ENCODE results near the gene MVB12B.

Gene MVB12B

GRCh38 chr9:126303488-126303887, 23.1 kb upstream of the MVB12B start:
- no peak for DNase-seq (ENCODE audit: low read depth in 2 of 2)

DNA sequence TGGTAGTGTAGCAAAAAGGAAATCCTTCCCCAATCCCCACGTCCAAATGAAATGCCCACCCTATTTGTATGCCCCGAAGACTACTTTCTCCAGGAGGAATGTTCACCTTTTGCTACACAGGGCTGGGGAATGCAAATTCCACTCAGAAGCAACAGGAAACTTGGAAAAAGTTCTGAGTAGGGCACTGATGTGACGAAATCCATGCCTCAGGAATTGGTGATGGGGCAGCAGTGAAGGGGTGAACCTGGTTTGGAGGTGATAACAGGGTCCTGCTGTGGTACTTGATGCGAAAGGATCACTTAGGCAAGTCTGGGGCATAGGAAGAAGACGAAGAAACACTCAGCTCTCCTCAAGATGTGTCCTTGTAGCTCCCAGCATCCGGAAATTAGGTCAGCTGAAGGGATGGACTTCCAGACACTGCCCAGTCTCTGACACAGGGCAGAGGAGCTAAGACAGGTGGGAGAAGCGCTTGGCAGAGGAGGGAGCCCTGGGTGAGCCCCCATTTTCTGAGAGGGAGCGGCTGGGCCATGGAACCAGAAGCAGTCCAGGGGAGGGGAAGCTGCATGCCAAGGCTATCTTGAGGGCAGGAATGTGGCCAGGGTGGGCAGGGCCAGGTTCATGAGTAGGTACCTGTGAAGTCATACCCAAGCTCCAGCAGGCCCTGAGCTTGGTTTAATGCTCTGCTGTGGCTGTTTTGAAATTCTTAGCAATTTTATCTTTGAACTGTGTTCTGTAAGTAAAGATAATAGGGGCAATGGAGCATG, 22.2 kb upstream of the MVB12B start:
- no peak for DNase-seq (ENCODE audit: low read depth in 2 of 2)

- no peak for DNase-seq (ENCODE audit: low read depth in 2 of 2)
Observed at GRCh38 chr9:126304971-126305320, 21.7 kb upstream of the MVB12B start.

DNA sequence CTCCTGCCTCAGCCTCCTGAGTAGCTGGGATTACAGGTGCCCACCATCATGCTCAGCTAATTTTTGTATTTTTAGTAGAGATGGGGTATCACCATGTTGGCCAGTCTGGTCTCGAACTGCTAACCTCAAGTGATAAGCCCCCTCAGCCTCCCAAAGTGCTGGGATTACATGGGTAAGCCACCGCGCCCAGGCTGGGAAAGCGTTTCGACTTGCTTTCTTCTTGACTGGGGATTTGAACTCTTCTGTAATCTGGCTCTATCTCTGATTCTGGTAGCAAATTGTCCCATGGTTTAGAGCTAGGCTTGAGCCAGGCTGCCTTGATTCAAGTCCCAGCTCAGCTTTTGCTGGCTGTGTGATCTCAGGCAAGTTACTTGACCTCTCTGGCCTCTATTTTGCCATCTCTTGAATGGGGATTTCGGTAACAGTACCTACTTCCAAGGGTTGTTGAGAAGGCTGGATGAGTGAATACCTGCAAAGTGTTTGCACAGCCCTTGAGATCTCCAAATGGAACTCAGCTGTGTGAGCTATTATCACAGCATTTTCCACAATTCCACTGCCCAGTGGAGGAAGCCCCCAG, 20.5 kb upstream of the MVB12B start:
- DNase-seq (ENCODE audit: low read depth in 2 of 2), result no peak

- no peak for DNase-seq (ENCODE audit: low read depth in 2 of 2)
Observed at GRCh38 chr9:126307322-126308061, 19.1 kb upstream of the MVB12B start.

DNA sequence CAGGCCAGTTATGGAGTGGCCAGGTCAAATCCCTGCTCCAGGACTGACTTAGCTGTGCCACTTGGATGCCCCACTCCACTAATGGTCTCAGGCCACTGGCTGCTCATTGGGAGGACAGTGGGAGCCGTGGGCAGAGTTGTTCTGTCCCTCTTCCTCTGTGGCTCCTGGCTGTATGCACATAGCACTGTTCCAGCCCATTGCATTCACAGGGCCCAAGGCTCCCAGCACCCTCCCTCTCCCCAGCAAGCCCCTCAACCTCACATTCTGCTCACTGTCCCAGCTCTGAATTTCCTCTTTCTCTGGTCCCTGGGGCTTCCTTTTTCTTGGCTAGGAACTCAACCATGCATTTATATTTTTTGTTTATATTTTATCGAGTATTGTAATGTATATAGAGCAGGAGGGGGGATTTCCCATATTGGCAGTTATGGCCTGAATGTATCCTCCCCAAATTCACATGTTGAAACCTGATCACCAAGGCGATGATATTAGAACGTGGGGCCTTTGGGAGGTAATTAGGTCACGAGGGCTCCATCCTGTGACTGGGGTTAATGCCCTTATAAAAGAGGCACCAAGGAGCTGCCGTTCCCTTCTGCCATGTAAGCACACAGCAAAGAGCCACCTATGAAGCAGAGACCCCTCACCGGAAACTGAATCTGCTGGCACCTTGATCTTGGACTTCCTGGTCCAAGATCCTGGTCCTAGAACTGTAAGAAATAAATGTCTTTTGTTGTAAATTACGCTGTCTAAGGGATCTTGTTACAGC, 17.0 kb upstream of the MVB12B start:
- DNase-seq (ENCODE audit: low read depth in 2 of 2), result no peak

GRCh38 chr9:126312584-126313551, 13.8 kb upstream of the MVB12B start:
- DNase-seq (ENCODE audit: low read depth in 2 of 2), result no peak

DNA sequence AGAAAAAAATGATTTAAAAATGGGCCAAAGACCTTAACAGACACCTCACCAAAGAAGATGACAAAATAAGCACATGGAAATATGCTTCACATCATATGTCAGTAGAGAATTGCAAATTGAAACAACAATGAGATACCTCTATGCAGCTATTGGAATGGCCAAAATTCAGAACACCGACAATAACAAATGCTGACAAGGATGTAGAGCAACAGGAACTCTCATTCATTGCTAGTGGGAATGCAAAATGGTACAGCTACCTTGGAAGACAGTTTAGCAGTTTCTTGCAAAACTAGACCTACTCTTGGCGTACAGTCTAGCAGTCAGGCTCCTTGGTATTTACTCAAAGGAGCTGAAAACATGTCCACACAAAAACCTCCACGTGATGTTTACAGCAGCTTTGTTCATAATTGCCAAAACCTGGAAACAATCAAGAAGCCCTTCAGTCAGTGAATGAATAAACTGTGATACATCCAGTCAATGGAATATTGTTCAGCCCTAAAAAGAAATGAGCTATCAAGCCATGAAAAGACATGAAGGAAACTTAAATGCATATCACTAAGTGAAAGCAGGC, 10.5 kb upstream of the MVB12B start:
- DNase-seq (ENCODE audit: low read depth in 2 of 2), result no peak

DNA sequence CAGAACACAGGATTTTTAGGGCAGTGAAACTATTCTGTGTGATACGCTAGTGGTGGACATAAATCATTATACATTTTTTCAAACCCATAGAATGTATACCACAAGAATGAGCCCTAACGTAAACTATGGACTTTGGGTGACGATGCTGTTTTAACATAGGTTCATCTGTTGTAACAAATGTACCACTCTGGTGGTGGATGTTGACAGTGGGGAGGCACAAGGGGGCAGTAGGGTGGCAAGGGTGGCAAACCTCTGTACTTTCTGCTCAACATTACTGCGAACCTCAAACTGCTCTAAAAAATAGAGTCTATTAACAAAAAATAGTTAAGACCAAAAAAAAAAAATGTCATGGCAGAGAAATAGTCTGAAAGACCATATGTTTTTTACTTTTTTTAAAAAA, 9.1 kb upstream of the MVB12B start:
- DNase-seq (ENCODE audit: low read depth in 2 of 2), result no peak

DNA sequence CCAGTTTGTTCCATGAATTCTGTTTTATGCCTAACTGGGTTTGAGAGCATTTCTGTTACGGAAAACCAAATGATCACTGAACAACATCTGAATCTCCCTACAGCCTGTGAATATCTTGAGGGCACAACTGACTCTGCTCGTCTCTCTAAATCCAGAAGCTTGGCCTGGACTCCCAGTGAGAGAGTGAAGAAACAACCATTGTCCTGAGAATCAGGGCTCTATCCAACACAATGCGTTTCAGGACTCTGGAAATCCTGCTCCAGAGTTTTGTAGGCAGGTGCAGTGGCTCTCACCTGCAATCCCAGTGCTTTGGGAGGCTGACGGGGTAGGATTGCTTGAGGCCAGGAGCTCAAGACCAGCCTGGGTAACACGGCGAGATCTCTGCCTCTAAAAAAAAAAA, 7.8 kb upstream of the MVB12B start:
- no peak for DNase-seq (ENCODE audit: low read depth in 2 of 2)

- no peak for DNase-seq (ENCODE audit: low read depth in 2 of 2)
Observed at GRCh38 chr9:126319671-126320070, 7.0 kb upstream of the MVB12B start.

GRCh38 chr9:126320158-126320922, 6.3 kb upstream of the MVB12B start:
- no peak for DNase-seq (ENCODE audit: low read depth in 2 of 2)

- DNase-seq (ENCODE audit: low read depth in 2 of 2), result no peak
Observed at GRCh38 chr9:126321742-126322141, 4.9 kb upstream of the MVB12B start.

- DNase-seq (ENCODE audit: low read depth in 2 of 2), result no peak
Observed at GRCh38 chr9:126325821-126326220, 808 bp upstream of the MVB12B start.

DNA sequence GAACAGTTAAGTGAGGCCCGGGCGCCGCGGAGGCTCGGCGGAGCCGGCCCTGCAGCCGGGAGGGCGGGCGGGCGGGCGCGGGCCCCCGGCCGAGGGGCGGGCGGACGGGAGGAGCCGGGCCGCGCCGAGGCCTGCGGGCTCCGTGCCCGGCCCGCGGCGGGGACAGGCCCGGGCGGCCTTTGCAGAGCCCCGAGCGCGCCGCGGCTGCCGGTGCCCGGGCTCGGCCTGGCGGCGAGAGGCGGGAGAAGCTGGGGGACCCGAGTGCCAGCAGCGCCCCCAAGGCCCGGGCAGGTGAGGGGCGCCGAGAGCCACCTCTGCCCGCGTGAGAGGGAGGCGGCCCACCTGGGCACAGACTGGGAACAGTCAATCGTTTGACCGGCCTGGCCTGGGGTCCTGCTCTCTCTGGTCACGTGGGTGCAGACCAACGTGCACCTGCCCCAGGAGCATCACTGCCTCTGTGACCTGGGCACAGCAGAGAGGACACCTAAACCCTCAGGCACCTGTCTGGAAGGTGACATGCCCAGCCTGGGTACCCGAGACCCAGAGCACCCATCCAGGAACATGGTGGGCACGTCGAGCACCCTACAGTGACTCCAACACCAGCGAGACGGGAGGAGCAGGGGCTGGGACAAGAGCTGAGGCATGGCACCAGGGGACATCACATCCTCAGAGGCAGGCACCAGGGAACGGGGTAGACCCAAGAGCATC, 531 bp downstream of the MVB12B start:
- no peak for DNase-seq (ENCODE audit: low read depth in 2 of 2)

DNA sequence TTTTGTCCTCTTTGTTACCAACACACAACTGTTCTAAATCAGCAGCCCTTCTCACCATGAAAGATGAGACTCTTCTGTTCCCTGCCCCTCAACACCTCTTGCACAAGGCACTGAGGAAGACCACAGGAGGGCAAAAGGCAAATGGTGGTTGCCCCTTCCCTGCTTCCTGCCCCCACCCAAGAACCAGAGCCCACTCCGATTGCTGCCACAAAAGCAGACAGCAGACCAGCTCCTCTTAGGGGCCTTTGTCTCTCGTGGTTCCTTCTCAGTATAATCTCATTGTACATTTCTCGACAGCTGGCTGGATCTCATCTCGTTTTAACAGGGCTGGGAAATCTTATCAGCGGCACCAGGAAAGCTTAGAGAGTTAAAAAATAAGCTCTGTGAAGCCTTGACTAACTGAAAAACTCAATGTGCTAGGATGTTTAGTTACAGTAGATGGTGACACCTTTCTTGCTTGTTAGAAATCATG, 1.1 kb downstream of the MVB12B start:
- DNase-seq (ENCODE audit: low read depth in 2 of 2), result no peak

DNA sequence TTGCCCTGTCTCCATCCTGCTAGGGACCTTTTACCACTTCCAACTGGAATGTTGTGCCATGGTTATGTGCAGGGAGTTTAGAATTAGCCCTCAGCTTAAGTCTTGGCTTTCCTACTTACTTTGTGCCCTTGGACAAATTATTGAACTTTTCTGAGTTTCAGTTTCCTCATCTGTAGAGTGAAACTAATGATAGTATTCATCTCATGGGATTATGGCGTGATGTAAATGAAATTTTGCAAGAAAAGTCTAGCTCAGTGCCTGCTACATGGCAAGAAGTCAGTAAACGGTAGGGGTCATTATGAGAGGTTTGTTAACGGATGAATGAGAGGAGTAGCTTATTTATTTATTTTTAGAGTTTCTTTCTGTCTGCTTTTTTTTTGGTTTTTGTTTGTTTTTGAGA, 1.8 kb downstream of the MVB12B start:
- DNase-seq (ENCODE audit: low read depth in 2 of 2), result no peak

DNA sequence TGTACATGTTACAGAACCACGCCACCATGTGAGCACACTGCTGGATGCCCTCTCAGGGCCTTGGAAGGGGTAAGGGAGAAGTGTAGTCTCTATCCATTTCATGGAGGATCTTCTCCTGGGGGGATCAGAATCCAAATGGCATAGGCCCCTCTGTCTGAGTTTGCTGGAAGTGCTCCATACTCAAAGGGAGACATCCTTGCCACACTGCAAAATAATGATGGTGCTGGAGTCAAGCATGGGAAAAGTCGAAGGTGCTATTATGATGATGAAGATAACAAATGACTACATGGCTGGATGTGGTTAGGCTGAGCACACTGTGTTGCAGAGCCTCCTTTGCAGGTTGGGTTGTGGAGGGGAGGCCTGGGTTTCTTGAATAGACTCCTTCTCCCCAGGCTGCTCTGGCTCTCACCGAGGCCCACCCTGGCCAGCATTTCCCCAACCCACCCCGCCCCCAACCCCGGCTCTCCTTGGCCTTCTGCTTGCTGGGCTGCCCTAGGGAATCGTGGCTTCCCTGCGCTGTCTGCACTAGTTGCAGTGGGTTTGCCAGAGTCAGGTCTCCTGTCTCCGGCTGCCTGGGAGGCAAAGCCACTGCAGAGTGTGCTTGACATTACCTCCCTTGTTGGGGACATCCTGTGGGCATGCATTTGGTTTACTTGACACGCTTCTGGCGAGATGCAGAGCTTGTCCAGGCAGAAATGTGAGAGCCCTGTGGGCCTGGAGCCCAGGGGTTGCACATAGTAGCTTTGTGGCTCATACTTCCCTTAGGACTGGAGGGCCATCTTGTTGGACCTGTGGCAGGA, 3.0 kb downstream of the MVB12B start:
- no peak for DNase-seq (ENCODE audit: low read depth in 2 of 2)
